ENCODE data around the gene MCRIP1.

DNA sequence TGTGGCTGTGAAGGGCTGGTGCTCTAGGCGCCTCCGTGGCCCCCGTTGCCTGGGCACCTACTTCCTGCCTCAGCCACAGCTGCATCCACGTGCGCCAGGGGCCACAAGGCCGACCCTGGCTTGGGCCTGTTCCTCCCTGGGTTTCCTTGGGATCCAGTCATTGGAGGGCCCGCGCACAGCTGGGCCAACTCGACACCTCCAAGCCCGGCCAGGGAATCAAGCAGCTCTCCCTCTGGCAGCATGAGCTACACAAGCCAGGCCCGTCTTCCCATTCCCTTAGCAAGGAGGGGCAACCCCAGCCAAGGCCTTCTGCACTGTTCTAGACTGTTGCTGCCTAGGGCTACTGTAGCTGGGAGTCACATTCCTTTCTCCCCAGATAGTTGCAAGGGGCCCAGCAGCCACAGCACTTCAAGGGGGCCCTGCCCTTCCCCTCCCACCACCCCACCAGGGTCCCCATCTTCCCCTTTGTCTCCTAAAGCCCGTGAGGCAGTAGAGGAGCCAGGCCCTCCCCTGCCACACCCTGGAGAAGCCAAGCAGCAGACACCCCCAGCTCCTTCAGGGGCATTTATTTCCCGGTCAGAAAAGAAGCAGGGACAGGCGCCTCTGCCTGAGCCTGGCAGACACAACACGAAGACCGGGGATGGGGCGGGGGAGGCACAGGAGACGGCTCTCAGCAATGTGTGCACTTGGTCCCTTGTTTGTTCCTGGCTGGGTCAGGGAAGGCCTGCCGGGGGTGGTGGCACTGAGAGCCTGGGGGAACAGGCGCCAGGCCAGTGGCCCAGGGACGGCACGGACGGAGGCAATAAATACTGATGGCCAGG lies 34.3 kb upstream of the MCRIP1 start:
- TF ChIP-seq, protein P1, sequence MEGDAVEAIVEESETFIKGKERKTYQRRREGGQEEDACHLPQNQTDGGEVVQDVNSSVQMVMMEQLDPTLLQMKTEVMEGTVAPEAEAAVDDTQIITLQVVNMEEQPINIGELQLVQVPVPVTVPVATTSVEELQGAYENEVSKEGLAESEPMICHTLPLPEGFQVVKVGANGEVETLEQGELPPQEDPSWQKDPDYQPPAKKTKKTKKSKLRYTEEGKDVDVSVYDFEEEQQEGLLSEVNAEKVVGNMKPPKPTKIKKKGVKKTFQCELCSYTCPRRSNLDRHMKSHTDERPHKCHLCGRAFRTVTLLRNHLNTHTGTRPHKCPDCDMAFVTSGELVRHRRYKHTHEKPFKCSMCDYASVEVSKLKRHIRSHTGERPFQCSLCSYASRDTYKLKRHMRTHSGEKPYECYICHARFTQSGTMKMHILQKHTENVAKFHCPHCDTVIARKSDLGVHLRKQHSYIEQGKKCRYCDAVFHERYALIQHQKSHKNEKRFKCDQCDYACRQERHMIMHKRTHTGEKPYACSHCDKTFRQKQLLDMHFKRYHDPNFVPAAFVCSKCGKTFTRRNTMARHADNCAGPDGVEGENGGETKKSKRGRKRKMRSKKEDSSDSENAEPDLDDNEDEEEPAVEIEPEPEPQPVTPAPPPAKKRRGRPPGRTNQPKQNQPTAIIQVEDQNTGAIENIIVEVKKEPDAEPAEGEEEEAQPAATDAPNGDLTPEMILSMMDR (IDR thresholded peaks at IDR 0.05), result no peak
- TF ChIP-seq POLR2A (IDR thresholded peaks at IDR 0.05), result no peak

Measured in vagina (tissue), 2 donors.